ENCODE measurements around the gene ALDH2.
"Not testable (repeated sequence)": the region's sequence is repeated elsewhere in the genome, so short reads cannot be mapped to it uniquely, and the experiment has no call there.

The ALDH2 gene

GRCh38 chr12:111759271-111759670, 7.5 kb upstream of the ALDH2 start:
- DNase-seq (ENCODE audit: low read depth in 2 of 2) = no peak

- DNase-seq (ENCODE audit: low read depth in 2 of 2) = no peak
Measured at GRCh38 chr12:111759991-111760390, 6.7 kb upstream of the ALDH2 start.

GRCh38 chr12:111761099-111761498, 5.6 kb upstream of the ALDH2 start:
- no peak for DNase-seq (ENCODE audit: low read depth in 2 of 2)

- no peak for DNase-seq (ENCODE audit: low read depth in 2 of 2)
Measured at GRCh38 chr12:111761706-111762105, 5.0 kb upstream of the ALDH2 start.

- not testable (repeated sequence) for DNase-seq (ENCODE audit: low read depth in 2 of 2)
Measured at GRCh38 chr12:111763552-111763951, 3.2 kb upstream of the ALDH2 start.

- DNase-seq (ENCODE audit: low read depth in 2 of 2) = no peak
Measured at GRCh38 chr12:111764120-111764821, 2.5 kb upstream of the ALDH2 start.

- DNase-seq (ENCODE audit: low read depth in 2 of 2) = no peak
Measured at GRCh38 chr12:111767362-111768158, 827 bp downstream of the ALDH2 start.

GRCh38 chr12:111768159-111768895, 1.6 kb downstream of the ALDH2 start:
- DNase-seq (ENCODE audit: low read depth in 2 of 2) = no peak

GRCh38 chr12:111769599-111769998, 2.9 kb downstream of the ALDH2 start:
- DNase-seq (ENCODE audit: low read depth in 2 of 2) = no peak

GRCh38 chr12:111773801-111774551, 7.2 kb downstream of the ALDH2 start:
- DNase-seq (ENCODE audit: low read depth in 2 of 2) = no peak

GRCh38 chr12:111775205-111776193, 8.8 kb downstream of the ALDH2 start:
- DNase-seq (ENCODE audit: low read depth in 2 of 2) = no peak

GRCh38 chr12:111776836-111777344, 10.2 kb downstream of the ALDH2 start:
- DNase-seq (ENCODE audit: low read depth in 2 of 2) = no peak

GRCh38 chr12:111777345-111778045, 10.8 kb downstream of the ALDH2 start:
- DNase-seq (ENCODE audit: low read depth in 2 of 2) = no peak

GRCh38 chr12:111780166-111780565, 13.4 kb downstream of the ALDH2 start:
- DNase-seq (ENCODE audit: low read depth in 2 of 2) = no peak

- no peak for DNase-seq (ENCODE audit: low read depth in 2 of 2)
Measured at GRCh38 chr12:111780615-111781014, 13.9 kb downstream of the ALDH2 start.

- no peak for DNase-seq (ENCODE audit: low read depth in 2 of 2)
Measured at GRCh38 chr12:111781085-111781658, 14.4 kb downstream of the ALDH2 start.

GRCh38 chr12:111783046-111783445, 16.3 kb downstream of the ALDH2 start:
- DNase-seq (ENCODE audit: low read depth in 2 of 2) = no peak

GRCh38 chr12:111784953-111785352, 18.2 kb downstream of the ALDH2 start:
- no peak for DNase-seq (ENCODE audit: low read depth in 2 of 2)

GRCh38 chr12:111785651-111786050, 18.9 kb downstream of the ALDH2 start:
- no peak for DNase-seq (ENCODE audit: low read depth in 2 of 2)

Measured in stimulated activated CD4-positive, alpha-beta T cell treated with anti-CD3 and anti-CD28 coated beads, Interleukin-1b, Interleukin-23, amount 100 ng/mL, for 1 hour (primary cell).